ENCODE measurements around the gene KCNJ10.

DNA sequence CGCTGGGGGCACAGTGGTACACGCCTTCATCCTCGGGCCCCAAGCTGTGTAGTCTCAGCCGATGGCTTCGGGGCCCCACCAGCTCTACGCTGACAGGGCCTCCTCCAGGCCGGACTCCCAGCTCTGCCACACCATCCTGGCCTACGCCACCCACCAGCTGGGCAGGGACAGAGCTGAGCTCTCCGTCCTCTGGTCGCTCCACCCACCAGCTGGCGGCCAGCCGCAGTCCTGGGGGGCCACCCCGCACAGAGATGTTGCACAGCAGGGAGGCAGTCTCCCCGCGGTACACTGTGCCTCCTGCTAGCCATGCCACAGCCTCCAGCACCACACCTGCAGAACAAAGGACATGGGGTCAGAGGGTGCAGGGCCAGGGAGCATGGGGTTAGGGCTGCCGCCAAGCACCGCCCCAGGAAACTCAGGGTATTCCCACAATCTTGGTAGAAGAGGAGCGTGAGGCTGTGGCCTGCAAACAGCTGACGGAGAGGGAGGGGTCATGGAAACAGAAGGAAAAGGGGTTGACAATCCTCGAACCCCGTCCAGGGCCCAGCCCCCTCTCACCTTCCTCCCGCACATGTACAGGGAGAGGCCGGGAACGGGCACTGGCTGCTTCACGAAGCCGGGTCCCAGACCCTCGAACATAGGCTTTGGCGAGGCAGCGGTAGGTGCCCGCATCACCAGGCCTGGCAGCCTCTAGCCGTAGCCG is 22.6 kb upstream of the KCNJ10 start:
- TF ChIP-seq CTCF (IDR thresholded peaks at IDR 0.05) (no peak), POLR2A (IDR thresholded peaks at IDR 0.05) (no peak), EP300 (IDR thresholded peaks at IDR 0.05) (no peak), POLR2AphosphoS5 (IDR thresholded peaks at IDR 0.05) (no peak)

Data from suprapubic skin (tissue), 4 donors.